ENCODE results near the gene KIF20A. TPM values are rescaled to one million over a fixed set of nuclear protein-coding genes. Genes with fewer than 3 reads are reported as not detected.

The KIF20A gene
- total RNA-seq, 1 experiment from 2014 or later: 88.6 TPM

- CTCF ChIA-PET: no interaction called here
- BruUV-seq (replicated peaks): no TSS peak
These were observed 9.8 kb upstream of the KIF20A start for GRCh38 chr5:138169124-138169523.

GRCh38 chr5:138170299-138170698 lies 8.6 kb upstream of the KIF20A start:
- DNase-seq: no peak
- Histone ChIP-seq H3K4me3 (no peak overlapping the region), H3K27ac (no peak overlapping the region), H3K36me3 (ENCODE audit: low read depth) (peaks cover 78% of the 10 kb centered on the region), H3K79me2 (ENCODE audit: low read depth) (peaks cover 15% of the 10 kb centered on the region; the same call in 1 of the 2 replicates), H3K9me3 (ENCODE audit: insufficient read depth, low read depth) (no peaks in the 10 kb centered on the region), H4K20me1 (ENCODE audit: insufficient read depth) (peaks cover 25% of the 10 kb centered on the region), H3K4me1 (replicated peaks; ENCODE audit: insufficient read depth) (no peaks in the 10 kb centered on the region), H3F3A (ENCODE audit: insufficient read depth, low read depth) (no peaks in the 10 kb centered on the region; the same call in 1 of the 2 replicates), H3K4me2 (no peak overlapping the region), H3K9me2 (ENCODE audit: insufficient read depth) (no peaks in the 10 kb centered on the region), H3K27me3 (ENCODE audit: insufficient read depth, low read depth) (no peaks in the 10 kb centered on the region), H2AFZ (no peak overlapping the region)
- no TSS peak for BruUV-seq (replicated peaks)
- ChIA-PET CTCF (no interaction called here), POLR2A (ENCODE audit: unreplicated experiment) (no interaction called here)
- TF ChIP-seq EZH2 (IDR thresholded peaks at IDR 0.05; ENCODE audit: low read depth) (no peak), CTCF (conservative IDR thresholded peaks at IDR 0.05) (no peak)
- intact Hi-C loops (cut with micrococcal nuclease; ENCODE audit: unreplicated experiment): no loop called here

More at GRCh38 chr5:138169124-138169523, 9.8 kb upstream of the KIF20A start:
- Histone ChIP-seq H3K9me3 (ENCODE audit: insufficient read depth, low read depth) (no peaks in the 10 kb centered on the region), H2AFZ (no peak overlapping the region), H3K36me3 (ENCODE audit: low read depth) (peaks cover 78% of the 10 kb centered on the region), H3K4me3 (no peak overlapping the region), H4K20me1 (ENCODE audit: insufficient read depth) (peaks cover 19% of the 10 kb centered on the region), H3K4me1 (replicated peaks; ENCODE audit: insufficient read depth) (no peaks in the 10 kb centered on the region), H3K79me2 (ENCODE audit: low read depth) (peaks cover 9% of the 10 kb centered on the region; the same call in 1 of the 2 replicates), H3K27me3 (ENCODE audit: insufficient read depth, low read depth) (no peaks in the 10 kb centered on the region), H3K9me2 (ENCODE audit: insufficient read depth) (no peaks in the 10 kb centered on the region), H3K27ac (no peak overlapping the region), H3K4me2 (no peak overlapping the region), H3F3A (ENCODE audit: insufficient read depth, low read depth) (no peaks in the 10 kb centered on the region; the same call in 1 of the 2 replicates)
- no peak for DNase-seq
- TF ChIP-seq EZH2 (IDR thresholded peaks at IDR 0.05; ENCODE audit: low read depth) (no peak), CTCF (conservative IDR thresholded peaks at IDR 0.05) (no peak)
- intact Hi-C loops (cut with micrococcal nuclease; ENCODE audit: unreplicated experiment): no loop called here
- POLR2A ChIA-PET (ENCODE audit: unreplicated experiment): no interaction called here

- Histone ChIP-seq H3K4me2 (peak overlapping the region; percentile 85), H2AFZ (peak overlapping the region; percentile 98), H3K79me2 (ENCODE audit: low read depth) (peaks cover 68% of the 10 kb centered on the region), H3K36me3 (ENCODE audit: low read depth) (peaks cover 28% of the 10 kb centered on the region), H4K20me1 (ENCODE audit: insufficient read depth) (peaks cover 29% of the 10 kb centered on the region), H3K4me1 (replicated peaks; ENCODE audit: insufficient read depth) (peaks cover 19% of the 10 kb centered on the region), H3K27ac (peak overlapping the region; percentile 45), H3K4me3 (peak overlapping the region; percentile 83), H3K9me2 (ENCODE audit: insufficient read depth) (no peaks in the 10 kb centered on the region), H3K27me3 (ENCODE audit: insufficient read depth, low read depth) (no peaks in the 10 kb centered on the region), H3F3A (ENCODE audit: insufficient read depth, low read depth) (no peaks in the 10 kb centered on the region), H3K9me3 (ENCODE audit: insufficient read depth, low read depth) (no peaks in the 10 kb centered on the region)
- CTCF ChIA-PET: interaction anchor here (0.7 to 1.0 kb wide), 2 partner anchors 174 to 176 kb away, joined by 3 to 4 read pairs; no protein-coding TSS in a partner anchor
- POLR2A ChIA-PET (ENCODE audit: unreplicated experiment): interaction anchor here (0.6 to 0.7 kb wide), 3 partner anchors 18 to 175 kb away, joined by 3 to 4 read pairs (median 4); no protein-coding TSS in a partner anchor
- TF ChIP-seq EZH2 (IDR thresholded peaks at IDR 0.05; ENCODE audit: low read depth) (no peak), CTCF (conservative IDR thresholded peaks at IDR 0.05) (no peak)
- intact Hi-C loops (cut with micrococcal nuclease; ENCODE audit: unreplicated experiment): loop anchor here (2.0 kb wide), 1 partner anchor 35 kb away; the partner anchor contains the start of gene CDC23
- DNase-seq: peak in 1 of 2 experiments; percentile 21
- BruUV-seq (replicated peaks): TSS peak; percentile 69
These were observed 884 bp upstream of the KIF20A start for GRCh38 chr5:138177941-138178515.
